Purkinje cell (primary cell): Measurements from ENCODE around the gene LAMB2. TPM values are rescaled to one million over a fixed set of nuclear protein-coding genes. Genes with fewer than 3 reads are reported as not detected.

ENCODE experiments used
- polyA plus RNA-seq: library from polyadenylated mRNA; unstranded; fragments of >200 nt; fragmentation: Nextera tagmentation; gene quantifications from 2 replicates; pipeline ENCODE4 v1.2.1, GENCODE V29; 2014

Gene LAMB2
- polyA plus RNA-seq: 12.6 and 20.2 TPM in 2 replicates

GRCh38 chr3:49132437-49133225 lies at the start of gene LAMB2:
LAMB2 (minus strand) TSS chr3:49133050; CDS start chr3:49132867, 183 bp downstream.

GRCh38 chr3:49171119-49171774 lies 38.4 kb upstream of the LAMB2 start, which contains the start of gene KLHDC8B:
KLHDC8B (plus strand) TSS chr3:49171598; CDS start chr3:49172770, 1,172 bp downstream.

GRCh38 chr3:49165771-49166751 lies 33.2 kb upstream of the LAMB2 start, which contains the start of gene CCDC71:
CCDC71 (minus strand) TSS chr3:49166331; CDS start chr3:49164208, 2,123 bp downstream.

GRCh38 chr3:49120438-49121131 lies 12.3 kb downstream of the LAMB2 start, which contains the start of gene USP19:
USP19 (minus strand) TSS chr3:49120823; CDS start chr3:49119145, 1,678 bp downstream.

GRCh38 chr3:49104427-49105291 lies 28.2 kb downstream of the LAMB2 start, which contains the start of gene QARS1:
QARS1 (minus strand) TSS chr3:49104757; CDS start chr3:49104733, 24 bp downstream.

GRCh38 chr3:49093853-49094767 lies 38.7 kb downstream of the LAMB2 start, which contains the start of gene QRICH1:
QRICH1 (minus strand) TSS chr3:49094071; CDS start chr3:49077017, 17,054 bp downstream.

Other genes starting within 250 kb of the LAMB2 start
- gene SLC25A20, start 234.2 kb downstream of the LAMB2 start, polyA plus RNA-seq: 3.5 and 6.6 TPM in 2 replicates
- gene ARIH2, start 214.2 kb downstream of the LAMB2 start, polyA plus RNA-seq: 9.2 and 11.0 TPM in 2 replicates
- gene P4HTM, start 142.8 kb downstream of the LAMB2 start, polyA plus RNA-seq: 91.4 and 105 TPM in 2 replicates
- gene WDR6, start 125.7 kb downstream of the LAMB2 start, polyA plus RNA-seq: 4.4 and 6.2 TPM in 2 replicates
- gene DALRD3, start 114.5 kb downstream of the LAMB2 start, polyA plus RNA-seq: 12.5 and 13.3 TPM in 2 replicates
- gene NDUFAF3, start 110.9 kb downstream of the LAMB2 start, polyA plus RNA-seq: 158 and 201 TPM in 2 replicates
- 45.7 and 59.5 TPM in 2 replicates for gene IMPDH2, start 103.7 kb downstream of the LAMB2 start, polyA plus RNA-seq
- gene QRICH1, start 39.0 kb downstream of the LAMB2 start, polyA plus RNA-seq: 23.9 and 36.7 TPM in 2 replicates
- gene QARS1, start 28.3 kb downstream of the LAMB2 start, polyA plus RNA-seq: 58.5 and 59.6 TPM in 2 replicates
- 2.1 and 3.5 TPM in 2 replicates for gene USP19, start 12.2 kb downstream of the LAMB2 start, polyA plus RNA-seq
- 0.71 TPM in 1 of 2 replicates, not detected in the other for gene CCDC71, start 33.3 kb upstream of the LAMB2 start, polyA plus RNA-seq
- gene KLHDC8B, start 38.5 kb upstream of the LAMB2 start, polyA plus RNA-seq: 3.0 TPM in 1 of 2 replicates, not detected in the other
- gene C3orf62, start 144.2 kb upstream of the LAMB2 start, polyA plus RNA-seq: 6.3 and 6.5 TPM in 2 replicates
- gene USP4, start 207.0 kb upstream of the LAMB2 start, polyA plus RNA-seq: 26.0 and 28.0 TPM in 2 replicates
- gene GPX1, start 225.3 kb upstream of the LAMB2 start, polyA plus RNA-seq: 80.7 and 108 TPM in 2 replicates